Fibroblast of lung (primary cell): ENCODE results near the gene IGFBP6. TPM values are rescaled to one million over a fixed set of nuclear protein-coding genes. Genes with fewer than 3 reads are reported as not detected.
A peak's percentile ranks its signal among the peaks of the same experiment; 100 is the strongest.

Experiments
- DNase-seq, 2 donors: peaks; one replicate each; pipeline versions ENCODE4 v3.0.0 to v3.0.0-alpha.2; 2010; ENCODE audit warnings: low read depth in 2 of 2
- H2AFZ ChIP-seq: 2 replicates; pipeline ENCODE4 v1.5.1; 2012; ENCODE audit warnings: low read length, control low read depth, inconsistent platforms
- H3K27ac ChIP-seq: 2 replicates; pipeline ENCODE4 v1.5.1; 2011; ENCODE audit warnings: low read length, control low read depth; ENCODE audit not compliant: insufficient read depth
- H3K27me3 ChIP-seq: 2 replicates; pipeline ENCODE4 v1.5.1; 2011; ENCODE audit warnings: mild to moderate bottlenecking, low read length; ENCODE audit not compliant: control insufficient read depth, insufficient read depth
- H3K36me3 ChIP-seq: 2 replicates; pipeline ENCODE4 v1.5.1; 2011; ENCODE audit warnings: low read length; ENCODE audit not compliant: control insufficient read depth, insufficient read depth
- H3K4me1 ChIP-seq: 2 replicates; pipeline ENCODE4 v1.5.1; 2011; ENCODE audit warnings: low read length; ENCODE audit not compliant: control insufficient read depth, insufficient read depth; ENCODE audit errors: extremely low read depth
- H3K4me2 ChIP-seq: 2 replicates; pipeline ENCODE4 v1.5.1; 2011; ENCODE audit warnings: low read length, control low read depth; ENCODE audit not compliant: insufficient read depth; ENCODE audit errors: extremely low read depth
- H3K4me3 ChIP-seq, 4 experiments: fragments of 200-600 bp in 1 of 4; sonication (generic) in 1 of 4; replicated peaks in 1 of 4; 2 replicates each; pipeline ENCODE4 v1.5.1; 2011 to 2016; ENCODE audit warnings: low read length in 4 of 4, low read depth in 3 of 4, mild to moderate bottlenecking in 3 of 4, control low read depth in 2 of 4, inconsistent platforms in 1 of 4, mixed read lengths in 1 of 4; ENCODE audit not compliant: insufficient read depth in 1 of 4; ENCODE audit errors: control extremely low read depth in 1 of 4
- H3K79me2 ChIP-seq: 2 replicates; pipeline ENCODE4 v1.5.1; 2012; ENCODE audit warnings: mild to moderate bottlenecking, low read length, inconsistent platforms; ENCODE audit not compliant: control insufficient read depth, insufficient read depth
- H3K9ac ChIP-seq: 2 replicates; pipeline ENCODE4 v1.5.1; 2011; ENCODE audit warnings: mild to moderate bottlenecking, low read length, control low read depth; ENCODE audit not compliant: insufficient read depth
- H3K9me3 ChIP-seq: 2 replicates; pipeline ENCODE4 v1.5.1; 2012; ENCODE audit warnings: low read depth, low read length; ENCODE audit not compliant: control insufficient read depth, insufficient read depth
- H4K20me1 ChIP-seq: 2 replicates; pipeline ENCODE4 v1.5.1; 2011; ENCODE audit warnings: low read length; ENCODE audit not compliant: control insufficient read depth, insufficient read depth; ENCODE audit errors: extremely low read depth
- EZH2 ChIP-seq: IDR thresholded peaks from 2 replicates; pipeline ENCODE4 v1.5.1; 2012; ENCODE audit warnings: low read length, control low read depth, mild to moderate bottlenecking; ENCODE audit errors: missing control alignments
- polyA plus RNA-seq, 2 donors: library from polyadenylated mRNA; depleted of rRNA in 1 of 2; stranded (reverse) in 1 of 2; unstranded in 1 of 2; fragments of >200 nt; gene quantifications; 2 replicates each; pipeline ENCODE4 v1.2.1, GENCODE V29; 2011 to 2012; ENCODE audit warnings: missing spikeins in 1 of 2
- total RNA-seq: library from RNA; depleted of rRNA; stranded (reverse); fragments of >200 nt; gene quantifications from 2 replicates; pipeline ENCODE4 v1.2.1, GENCODE V29; 2014
- TF ChIP-seq, protein P1 (sequence below), 2 donors: IDR thresholded peaks in 1 of 2; conservative IDR thresholded peaks in 1 of 2; 1 replicate in 1 of 2; 2 replicates in 1 of 2; pipeline ENCODE4 v1.5.1; 2011 to 2012; ENCODE audit warnings: low read length in 2 of 2, control low read depth in 1 of 2, inconsistent platforms in 1 of 2, low read depth in 1 of 2, mild to moderate bottlenecking in 1 of 2

The IGFBP6 gene
- total and polyA plus RNA-seq, 2 donors (not counting 1 experiment from before 2014, with no cell fraction given) = 229 to 592 TPM

DNA sequence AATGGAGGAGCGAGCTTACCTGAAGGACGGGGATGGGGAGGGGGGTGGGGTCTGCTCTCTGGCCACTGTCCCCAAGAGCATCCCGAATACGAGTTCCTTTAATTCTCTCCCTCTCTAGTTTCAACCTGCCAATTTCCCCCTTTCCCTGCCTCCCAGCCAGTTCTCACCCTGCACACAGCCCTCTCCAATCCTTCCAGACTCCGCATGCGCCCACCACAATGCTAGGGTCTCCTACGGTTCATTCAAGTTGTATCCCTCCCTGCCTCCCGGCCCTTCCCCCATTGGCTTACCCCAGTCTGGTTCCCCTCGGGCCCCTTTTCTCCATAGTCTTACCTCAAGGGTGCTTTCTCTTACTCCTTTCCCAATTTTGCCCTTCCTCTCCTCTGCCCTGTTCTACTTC, 708 bp upstream of the IGFBP6 start:
- no peaks in the 10 kb centered on the region for H4K20me1 ChIP-seq
- H3K4me2 ChIP-seq = peak overlapping the region; percentile 95
- H3K4me1 ChIP-seq = peaks cover 11% of the 10 kb centered on the region
- peak overlapping the region; percentile 96 for H3K27ac ChIP-seq
- H3K27me3 ChIP-seq = no peaks in the 10 kb centered on the region
- H3K79me2 ChIP-seq = peaks cover 3% of the 10 kb centered on the region
- TF ChIP-seq EZH2 = no peak
- TF ChIP-seq, protein P1, sequence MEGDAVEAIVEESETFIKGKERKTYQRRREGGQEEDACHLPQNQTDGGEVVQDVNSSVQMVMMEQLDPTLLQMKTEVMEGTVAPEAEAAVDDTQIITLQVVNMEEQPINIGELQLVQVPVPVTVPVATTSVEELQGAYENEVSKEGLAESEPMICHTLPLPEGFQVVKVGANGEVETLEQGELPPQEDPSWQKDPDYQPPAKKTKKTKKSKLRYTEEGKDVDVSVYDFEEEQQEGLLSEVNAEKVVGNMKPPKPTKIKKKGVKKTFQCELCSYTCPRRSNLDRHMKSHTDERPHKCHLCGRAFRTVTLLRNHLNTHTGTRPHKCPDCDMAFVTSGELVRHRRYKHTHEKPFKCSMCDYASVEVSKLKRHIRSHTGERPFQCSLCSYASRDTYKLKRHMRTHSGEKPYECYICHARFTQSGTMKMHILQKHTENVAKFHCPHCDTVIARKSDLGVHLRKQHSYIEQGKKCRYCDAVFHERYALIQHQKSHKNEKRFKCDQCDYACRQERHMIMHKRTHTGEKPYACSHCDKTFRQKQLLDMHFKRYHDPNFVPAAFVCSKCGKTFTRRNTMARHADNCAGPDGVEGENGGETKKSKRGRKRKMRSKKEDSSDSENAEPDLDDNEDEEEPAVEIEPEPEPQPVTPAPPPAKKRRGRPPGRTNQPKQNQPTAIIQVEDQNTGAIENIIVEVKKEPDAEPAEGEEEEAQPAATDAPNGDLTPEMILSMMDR (conservative IDR thresholded peaks at IDR 0.05 in 1 of 2, IDR thresholded peaks at IDR 0.05 in 1 of 2; ENCODE audit: low read depth in 1 of 2, low read length in 2 of 2) = no peak
- no peaks in the 10 kb centered on the region for H3K9me3 ChIP-seq
- H3K4me3 ChIP-seq = peak overlapping the region; percentile 72 to 84 (median 77)
- H3K9ac ChIP-seq = peak overlapping the region; percentile 61
- DNase-seq = no peak
- H3K36me3 ChIP-seq = peaks cover 8% of the 10 kb centered on the region
- no peak overlapping the region for H2AFZ ChIP-seq

- peak overlapping the region; percentile 96 for H3K27ac ChIP-seq
- peak overlapping the region; percentile 95 for H3K4me2 ChIP-seq
- TF ChIP-seq, protein P1 (conservative IDR thresholded peaks at IDR 0.05 in 1 of 2, IDR thresholded peaks at IDR 0.05 in 1 of 2; ENCODE audit: low read depth in 1 of 2, low read length in 2 of 2) = no peak
- TF ChIP-seq EZH2 = no peak
- H3K4me1 ChIP-seq = peaks cover 11% of the 10 kb centered on the region
- H3K4me3 ChIP-seq = peak overlapping the region; percentile 72 to 84 (median 77)
- H2AFZ ChIP-seq = peak overlapping the region; percentile 13
- no peaks in the 10 kb centered on the region for H4K20me1 ChIP-seq
- H3K9ac ChIP-seq = peak overlapping the region; percentile 61
- H3K9me3 ChIP-seq = no peaks in the 10 kb centered on the region
- peaks cover 8% of the 10 kb centered on the region for H3K36me3 ChIP-seq
- H3K79me2 ChIP-seq = peaks cover 3% of the 10 kb centered on the region
- peak; percentile 55 to 61 for DNase-seq
- H3K27me3 ChIP-seq = no peaks in the 10 kb centered on the region
Observed at GRCh38 chr12:53097207-53097563, 282 bp upstream of the IGFBP6 start.

DNA sequence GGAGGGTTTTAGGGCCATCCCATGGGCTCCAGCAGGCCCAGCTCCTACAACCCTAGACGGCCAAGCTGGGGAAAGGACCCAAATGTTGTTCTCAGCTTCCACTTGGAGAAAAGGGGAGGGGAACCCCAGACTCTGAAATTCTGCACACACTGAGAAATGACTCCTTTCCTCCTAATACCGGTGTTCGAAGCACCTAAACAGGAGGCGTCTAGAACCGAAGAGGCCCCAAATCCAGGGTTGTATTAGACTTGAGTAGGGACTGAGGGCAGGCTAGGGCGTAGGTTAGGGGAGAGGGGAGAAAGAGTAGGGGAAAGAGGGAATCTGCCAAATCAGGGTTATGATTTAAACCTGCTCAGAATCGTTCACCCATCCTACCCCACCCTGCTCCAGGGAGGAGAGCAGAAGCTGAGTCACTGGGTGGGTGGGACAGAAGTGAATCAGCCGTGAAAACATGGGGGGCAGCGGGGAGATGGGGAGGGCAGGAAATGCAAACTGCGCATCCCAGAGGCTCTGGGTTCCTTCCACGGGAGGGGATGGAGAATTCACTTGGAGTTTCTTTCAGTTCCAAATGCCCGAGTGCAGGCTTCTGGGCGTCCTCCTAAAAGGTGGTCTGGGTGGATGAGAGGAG, 1.0 kb downstream of the IGFBP6 start:
- DNase-seq = peak; percentile 83 to 84
- peak overlapping the region; percentile 73 for H3K9ac ChIP-seq
- TF ChIP-seq, protein P1 (conservative IDR thresholded peaks at IDR 0.05 in 1 of 2, IDR thresholded peaks at IDR 0.05 in 1 of 2; ENCODE audit: low read depth in 1 of 2, low read length in 2 of 2) = no peak
- no peak for TF ChIP-seq EZH2
- H3K27me3 ChIP-seq = no peaks in the 10 kb centered on the region
- H3K79me2 ChIP-seq = peaks cover 3% of the 10 kb centered on the region
- H3K4me1 ChIP-seq = peaks cover 11% of the 10 kb centered on the region
- no peak overlapping the region for H2AFZ ChIP-seq
- peak overlapping the region; percentile 96 for H3K27ac ChIP-seq
- peak overlapping the region; percentile 72 to 85 (median 77) for H3K4me3 ChIP-seq
- H4K20me1 ChIP-seq = no peaks in the 10 kb centered on the region
- peak overlapping the region; percentile 68 for H3K4me2 ChIP-seq
- H3K9me3 ChIP-seq = no peaks in the 10 kb centered on the region
- peaks cover 8% of the 10 kb centered on the region for H3K36me3 ChIP-seq
